ENCODE results near the gene CYP39A1. TPM values are rescaled to one million over a fixed set of nuclear protein-coding genes. Genes with fewer than 3 reads are reported as not detected.

Gene CYP39A1
- total and polyA plus RNA-seq, 10 of the 15 experiments (the other 5 are each of a cell fraction or from before 2014, with no cell fraction given): not detected

GRCh38 chr6:46573140-46573539 is 79.5 kb downstream of the CYP39A1 start:
- intact Hi-C loops (cut with micrococcal nuclease; ENCODE audit: unreplicated experiment): no loop called here
- Histone ChIP-seq H3K9me3 (replicated peaks; ENCODE audit: control insufficient read depth, insufficient read depth, low read length) (no peaks in the 10 kb centered on the region; the same call in 2 of the 3 replicates), H3K27ac (ENCODE audit: control insufficient read depth, insufficient read depth) (no peak overlapping the region), H3K27me3 (replicated peaks in 1 of 2; ENCODE audit: control insufficient read depth in 2 of 2, insufficient read depth in 2 of 2, low read length in 1 of 2) (no peaks in the 10 kb centered on the region), H3K4me2 (ENCODE audit: control insufficient read depth, insufficient read depth) (no peak overlapping the region), H3K36me3 (ENCODE audit: control insufficient read depth in 2 of 2, insufficient read depth in 2 of 2, low read length in 1 of 2) (no peaks in the 10 kb centered on the region), H3K4me1 (ENCODE audit: control insufficient read depth, insufficient read depth, low read length) (no peaks in the 10 kb centered on the region), H2AFZ (ENCODE audit: control insufficient read depth, low read depth, low read length) (no peak overlapping the region), H3K9ac (ENCODE audit: control insufficient read depth, insufficient read depth, low read length) (no peak overlapping the region), H3K4me3 (no peak overlapping the region), H3K79me2 (ENCODE audit: control insufficient read depth, insufficient read depth, low read length) (no peaks in the 10 kb centered on the region), H4K20me1 (ENCODE audit: control insufficient read depth, insufficient read depth) (no peaks in the 10 kb centered on the region)
- RAD21 ChIA-PET (ENCODE audit: unreplicated experiment): no interaction called here
- in situ Hi-C loops (cut with MboI): no loop called here
- 18% methylated on average over 2 of the region's 2 CpGs for WGBS (ENCODE audit: insufficient coverage, insufficient replicate concordance, low lambda C conversion rate, missing lambda C conversion rate)
- POLR2A ChIA-PET: no interaction called here
- TF ChIP-seq CHD1 (IDR thresholded peaks at IDR 0.05; ENCODE audit: low read depth, low read length) (no peak), ZNF592 (IDR thresholded peaks at IDR 0.05) (no peak), BHLHE40 (IDR thresholded peaks at IDR 0.05; ENCODE audit: borderline replicate concordance in 1 of 2, low read depth in 2 of 2, low read length in 1 of 2) (no peak), RFX5 (IDR thresholded peaks at IDR 0.05; ENCODE audit: low read depth, low read length) (no peak), STAT1 (conservative IDR thresholded peaks at IDR 0.05) (no peak), USF1 (IDR thresholded peaks at IDR 0.05; ENCODE audit: borderline replicate concordance, extremely low read length, insufficient read depth, low read depth, low read length) (no peak), EED (IDR thresholded peaks at IDR 0.05; ENCODE audit: low read depth) (no peak), SIN3A (IDR thresholded peaks at IDR 0.05; ENCODE audit: low read depth, low read length) (no peak)
- no peak for FAIRE-seq
- CTCF ChIA-PET: no interaction called here
- BruUV-seq (replicated peaks): no TSS peak
- no peak for DNase-seq (ENCODE audit: low read depth, low spot score)
- SMC1A ChIA-PET (ENCODE audit: uncharacterized antibody, unreplicated experiment): no interaction called here
- no peak for ATAC-seq

All from GM12878 (cell line).